ENCODE results near the gene ALKBH7. TPM values are rescaled to one million over a fixed set of nuclear protein-coding genes. Genes with fewer than 3 reads are reported as not detected.

Gene ALKBH7
- total and polyA plus RNA-seq, 2 experiments from 2014 or later: 48.5 to 79.8 TPM

GRCh38 chr19:6416658-6417405, 44.2 kb downstream of the ALKBH7 start:
- no peaks in the 10 kb centered on the region for H3F3A ChIP-seq (ENCODE audit: insufficient read depth)
- no peak overlapping the region for H3K4me2 ChIP-seq (ENCODE audit: unreplicated experiment)
- no peaks in the 10 kb centered on the region for H3K9me2 ChIP-seq (ENCODE audit: insufficient read depth)
- no peak for TF ChIP-seq EZH2 (IDR thresholded peaks at IDR 0.05; ENCODE audit: insufficient read depth, poor library complexity, severe bottlenecking)
- TF ChIP-seq EZH2phosphoT487 (IDR thresholded peaks at IDR 0.05; ENCODE audit: insufficient read depth, low read depth): no peak
- H3K4me3 ChIP-seq: no peak overlapping the region
- no peak overlapping the region for H2AFZ ChIP-seq
- no peak for DNase-seq
- H3K79me2 ChIP-seq (ENCODE audit: insufficient read depth): peaks cover 45% of the 10 kb centered on the region
- no peaks in the 10 kb centered on the region for H4K20me1 ChIP-seq (ENCODE audit: insufficient read depth)
- H3K9me3 ChIP-seq (ENCODE audit: low read depth): no peaks in the 10 kb centered on the region
- WGBS, 2 experiments (ENCODE audit: low coverage in 1 of 2, low lambda C conversion rate in 2 of 2, missing lambda C conversion rate in 2 of 2): 89 to 91% methylated on average over 25 to 29 of the region's 29 CpGs
- in situ Hi-C loops (cut with MboI): no loop called here
- no peaks in the 10 kb centered on the region for H3K27me3 ChIP-seq (replicated peaks; ENCODE audit: insufficient read depth)
- no peak overlapping the region for H3K27ac ChIP-seq
- no peak overlapping the region for H3K9ac ChIP-seq
- H3K36me3 ChIP-seq (ENCODE audit: low read depth): peaks cover 16% of the 10 kb centered on the region
- no peaks in the 10 kb centered on the region for H3K4me1 ChIP-seq (ENCODE audit: insufficient read depth)

DNA sequence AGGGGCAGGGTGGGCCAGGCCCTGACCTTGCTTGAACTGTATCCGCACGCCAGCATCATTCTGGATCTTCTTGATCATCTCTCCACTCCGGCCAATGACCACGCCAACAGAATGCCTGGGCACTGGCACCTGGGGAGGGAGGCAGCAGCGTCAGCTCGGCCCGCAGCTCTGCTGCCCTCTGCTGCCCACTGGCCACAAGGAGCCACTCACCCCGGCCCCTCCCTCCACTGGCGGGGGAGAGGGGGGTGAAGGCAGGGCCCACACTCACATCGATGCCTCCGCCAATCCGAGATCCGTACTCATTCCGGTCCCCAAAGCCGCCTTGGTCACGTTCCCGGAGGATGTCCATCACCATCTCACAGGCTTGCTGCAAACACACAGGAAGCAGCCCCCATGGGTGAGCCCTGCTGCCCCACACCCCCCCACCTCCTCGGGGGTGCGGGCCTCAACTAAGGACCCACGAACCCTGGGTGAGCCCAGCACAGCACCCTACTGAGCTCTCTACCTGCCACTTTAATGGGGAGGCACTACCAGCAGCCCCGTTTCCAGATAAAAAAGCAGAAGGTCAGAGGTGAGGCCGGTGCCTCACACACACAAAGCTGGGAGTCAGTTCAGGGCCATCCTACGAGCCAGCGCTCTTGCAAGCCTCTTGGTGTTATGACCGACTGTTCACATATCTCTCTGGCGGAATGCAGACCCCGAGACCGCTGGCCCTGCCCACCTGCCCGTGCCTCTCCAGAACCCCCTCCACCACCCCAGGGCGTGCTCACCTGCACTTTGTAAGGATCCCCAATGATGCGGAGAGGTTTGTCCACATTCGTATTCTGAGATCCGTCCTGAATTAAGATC, 45.3 kb downstream of the ALKBH7 start:
- Histone ChIP-seq H3K36me3 (ENCODE audit: low read depth) (peaks cover 16% of the 10 kb centered on the region), H3F3A (ENCODE audit: insufficient read depth) (no peaks in the 10 kb centered on the region; the same call in 1 of the 2 replicates), H3K9me3 (ENCODE audit: low read depth) (no peaks in the 10 kb centered on the region), H3K9ac (no peak overlapping the region), H3K9me2 (ENCODE audit: insufficient read depth) (no peaks in the 10 kb centered on the region), H3K4me1 (ENCODE audit: insufficient read depth) (peaks cover 10% of the 10 kb centered on the region), H3K27me3 (replicated peaks; ENCODE audit: insufficient read depth) (no peaks in the 10 kb centered on the region), H3K27ac (no peak overlapping the region), H2AFZ (no peak overlapping the region), H3K4me3 (no peak overlapping the region), H4K20me1 (ENCODE audit: insufficient read depth) (peaks cover 10% of the 10 kb centered on the region), H3K79me2 (ENCODE audit: insufficient read depth) (peaks cover 56% of the 10 kb centered on the region), H3K4me2 (ENCODE audit: unreplicated experiment) (no peak overlapping the region)
- in situ Hi-C loops (cut with MboI): no loop called here
- TF ChIP-seq EZH2 (IDR thresholded peaks at IDR 0.05; ENCODE audit: insufficient read depth, poor library complexity, severe bottlenecking): no peak
- TF ChIP-seq EZH2phosphoT487 (IDR thresholded peaks at IDR 0.05; ENCODE audit: insufficient read depth, low read depth): no peak
- 87 to 89% methylated on average over 31 to 33 of the region's 33 CpGs for WGBS, 2 experiments (ENCODE audit: low coverage in 1 of 2, low lambda C conversion rate in 2 of 2, missing lambda C conversion rate in 2 of 2)
- peak; percentile 38 for DNase-seq

GRCh38 chr19:6418562-6418932, 46.0 kb downstream of the ALKBH7 start:
- H3K27me3 ChIP-seq (replicated peaks; ENCODE audit: insufficient read depth): no peaks in the 10 kb centered on the region
- no peaks in the 10 kb centered on the region for H3K9me2 ChIP-seq (ENCODE audit: insufficient read depth)
- no peak overlapping the region for H2AFZ ChIP-seq
- no peak overlapping the region for H3K9ac ChIP-seq
- H3K9me3 ChIP-seq (ENCODE audit: low read depth): no peaks in the 10 kb centered on the region
- H3K36me3 ChIP-seq (ENCODE audit: low read depth): peaks cover 12% of the 10 kb centered on the region; the same call in 1 of the 2 replicates
- no peak overlapping the region for H3K27ac ChIP-seq
- 91 to 95% methylated on average over 18 to 19 of the region's 19 CpGs for WGBS, 2 experiments (ENCODE audit: low coverage in 1 of 2, low lambda C conversion rate in 2 of 2, missing lambda C conversion rate in 2 of 2)
- peaks cover 11% of the 10 kb centered on the region for H4K20me1 ChIP-seq (ENCODE audit: insufficient read depth)
- H3K4me2 ChIP-seq (ENCODE audit: unreplicated experiment): no peak overlapping the region
- no peak overlapping the region for H3K4me3 ChIP-seq
- H3K79me2 ChIP-seq (ENCODE audit: insufficient read depth): peaks cover 62% of the 10 kb centered on the region
- H3F3A ChIP-seq (ENCODE audit: insufficient read depth): no peaks in the 10 kb centered on the region; the same call in 1 of the 2 replicates
- in situ Hi-C loops (cut with MboI): no loop called here
- H3K4me1 ChIP-seq (ENCODE audit: insufficient read depth): peaks cover 12% of the 10 kb centered on the region
- DNase-seq: no peak
- TF ChIP-seq EZH2 (IDR thresholded peaks at IDR 0.05; ENCODE audit: insufficient read depth, poor library complexity, severe bottlenecking) (no peak), EZH2phosphoT487 (IDR thresholded peaks at IDR 0.05; ENCODE audit: insufficient read depth, low read depth) (no peak)

DNA sequence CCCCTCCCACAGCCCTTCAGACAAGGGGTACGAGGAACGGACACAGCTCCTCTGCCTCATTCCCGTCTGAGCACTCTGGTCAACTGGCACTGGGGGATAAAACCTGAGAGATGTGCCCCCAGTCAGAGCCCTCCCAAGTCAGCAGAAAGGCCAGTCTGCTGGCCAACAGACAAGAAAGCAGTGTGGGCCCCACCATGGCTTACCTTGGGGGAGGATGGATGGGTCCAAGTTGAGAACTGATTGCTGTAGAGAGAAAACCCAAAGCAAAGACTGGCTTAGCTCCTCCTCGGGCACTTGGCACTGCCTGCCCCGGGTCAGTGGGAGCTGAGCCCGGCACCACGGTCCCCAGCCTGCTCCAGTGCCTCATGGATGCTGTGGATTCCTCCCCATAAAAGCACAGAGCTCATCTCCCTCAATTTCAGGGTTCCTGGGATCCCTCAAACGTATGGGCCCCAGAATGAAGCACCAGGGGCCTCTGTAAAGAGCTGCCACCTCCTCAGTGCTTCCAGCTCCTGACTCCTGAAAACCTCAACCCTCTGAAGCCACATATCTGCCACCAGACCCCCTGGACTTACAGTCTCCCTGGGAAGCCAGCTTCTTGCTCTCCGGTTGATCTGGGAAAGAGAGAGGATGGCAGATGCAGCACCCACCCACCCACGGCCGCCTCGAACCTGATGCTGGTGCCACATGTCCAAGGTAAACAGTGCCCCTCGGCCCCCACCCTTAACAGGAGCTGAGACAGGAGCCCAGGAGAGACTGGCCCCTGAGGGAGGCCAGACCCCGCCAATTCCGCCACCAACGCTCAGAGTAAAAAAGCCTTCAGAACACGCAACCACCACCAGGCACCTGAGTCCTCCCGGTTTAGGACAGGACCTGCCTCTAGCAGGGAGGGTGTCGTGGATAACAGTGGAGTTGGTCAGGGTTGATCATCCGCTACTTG, 48.8 kb downstream of the ALKBH7 start:
- peak overlapping the region; percentile 94 for H3K9ac ChIP-seq
- no peak for DNase-seq
- no peak overlapping the region for H3K27ac ChIP-seq
- no peak overlapping the region for H3K4me2 ChIP-seq (ENCODE audit: unreplicated experiment)
- no peak overlapping the region for H3K4me3 ChIP-seq
- no peaks in the 10 kb centered on the region for H3K9me3 ChIP-seq (ENCODE audit: low read depth)
- WGBS, 2 experiments (ENCODE audit: low coverage in 1 of 2, low lambda C conversion rate in 2 of 2, missing lambda C conversion rate in 2 of 2): 78 to 81% methylated on average over 19 to 20 of the region's 20 CpGs
- TF ChIP-seq EZH2 (IDR thresholded peaks at IDR 0.05; ENCODE audit: insufficient read depth, poor library complexity, severe bottlenecking) (no peak), EZH2phosphoT487 (IDR thresholded peaks at IDR 0.05; ENCODE audit: insufficient read depth, low read depth) (no peak)
- H4K20me1 ChIP-seq (ENCODE audit: insufficient read depth): peaks cover 11% of the 10 kb centered on the region
- H3K4me1 ChIP-seq (ENCODE audit: insufficient read depth): peaks cover 12% of the 10 kb centered on the region
- H3K9me2 ChIP-seq (ENCODE audit: insufficient read depth): no peaks in the 10 kb centered on the region
- no peak overlapping the region for H2AFZ ChIP-seq
- in situ Hi-C loops (cut with MboI): no loop called here
- H3F3A ChIP-seq (ENCODE audit: insufficient read depth): no peaks in the 10 kb centered on the region; the same call in 1 of the 2 replicates
- H3K79me2 ChIP-seq (ENCODE audit: insufficient read depth): peaks cover 68% of the 10 kb centered on the region
- H3K36me3 ChIP-seq (ENCODE audit: low read depth): peaks cover 12% of the 10 kb centered on the region; the same call in 1 of the 2 replicates
- H3K27me3 ChIP-seq (replicated peaks; ENCODE audit: insufficient read depth): no peaks in the 10 kb centered on the region
